Calu3 (cell line): ENCODE data around the gene ERC2. TPM values are rescaled to one million over a fixed set of nuclear protein-coding genes. Genes with fewer than 3 reads are reported as not detected.

Experiments used
- BruUV-seq: library from RNA; stranded (reverse); fragments of 400-500 nt; replicated peaks from 2 replicates; lab custom pipeline; 2021; lab: Mats Ljungman, UMichigan
- CTCF ChIA-PET: fragments of 300-600 bp; sonication (Branson Sonifier 250); formaldehyde crosslinking; loops from one replicate; lab custom pipeline; 2022; ENCODE audit warnings: antibody characterized with exemption; lab: Charles Lee
- DNase-seq: peaks from one replicate; pipeline ENCODE4 v3.0.0; 2022
- H3K27ac Mint-ChIP-seq: one replicate; pipeline ENCODE4 v1.8.0; 2022; ENCODE audit warnings: mixed read lengths; ENCODE audit not compliant: unreplicated experiment
- H3K27me3 Mint-ChIP-seq: one replicate; pipeline ENCODE4 v1.8.0; 2022; ENCODE audit warnings: mixed read lengths; ENCODE audit not compliant: unreplicated experiment
- H3K36me3 Mint-ChIP-seq: one replicate; pipeline ENCODE4 v1.8.0; 2022; ENCODE audit warnings: mild to moderate bottlenecking, moderate library complexity, mixed read lengths; ENCODE audit not compliant: insufficient read depth, unreplicated experiment
- H3K4me1 Mint-ChIP-seq: one replicate; pipeline ENCODE4 v1.8.0; 2022; ENCODE audit warnings: mild to moderate bottlenecking, low read depth, mixed read lengths; ENCODE audit not compliant: unreplicated experiment
- H3K4me3 Mint-ChIP-seq: one replicate; pipeline ENCODE4 v1.8.0; 2022; ENCODE audit warnings: mild to moderate bottlenecking, low read depth, moderate library complexity, mixed read lengths; ENCODE audit not compliant: unreplicated experiment
- H3K9me3 Mint-ChIP-seq: one replicate; pipeline ENCODE4 v1.8.0; 2022; ENCODE audit warnings: low read depth, mixed read lengths; ENCODE audit not compliant: unreplicated experiment
- intact Hi-C: fragments of 100-400 bp; cut with micrococcal nuclease; formaldehyde crosslinking; loops from one replicate; pipeline ENCODE4 v1.10.0; 2022; ENCODE audit not compliant: unreplicated experiment
- total RNA-seq: library from RNA; stranded (reverse); gene quantifications from 2 replicates; pipeline ENCODE4 v1.2.3, GENCODE V29; 2022
- TF ChIP-seq, protein P1 (sequence below): fragments of 200-600 bp; IDR thresholded peaks from one replicate; pipeline ENCODE4 v1.8.0; 2022; ENCODE audit warnings: antibody characterized with exemption; ENCODE audit not compliant: unreplicated experiment

Gene ERC2
- total RNA-seq, 1 experiment from 2014 or later: 0.73 TPM

GRCh38 chr3:55929154-55929869 lies 539.0 kb downstream of the ERC2 start:
- CTCF ChIA-PET: no interaction called here
- Mint-ChIP-seq H3K4me1 (no peaks in the 10 kb centered on the region), H3K9me3 (peaks cover 11% of the 10 kb centered on the region), H3K27ac (no peak overlapping the region), H3K4me3 (no peak overlapping the region), H3K36me3 (no peaks in the 10 kb centered on the region), H3K27me3 (no peaks in the 10 kb centered on the region)
- TF ChIP-seq, protein P1, sequence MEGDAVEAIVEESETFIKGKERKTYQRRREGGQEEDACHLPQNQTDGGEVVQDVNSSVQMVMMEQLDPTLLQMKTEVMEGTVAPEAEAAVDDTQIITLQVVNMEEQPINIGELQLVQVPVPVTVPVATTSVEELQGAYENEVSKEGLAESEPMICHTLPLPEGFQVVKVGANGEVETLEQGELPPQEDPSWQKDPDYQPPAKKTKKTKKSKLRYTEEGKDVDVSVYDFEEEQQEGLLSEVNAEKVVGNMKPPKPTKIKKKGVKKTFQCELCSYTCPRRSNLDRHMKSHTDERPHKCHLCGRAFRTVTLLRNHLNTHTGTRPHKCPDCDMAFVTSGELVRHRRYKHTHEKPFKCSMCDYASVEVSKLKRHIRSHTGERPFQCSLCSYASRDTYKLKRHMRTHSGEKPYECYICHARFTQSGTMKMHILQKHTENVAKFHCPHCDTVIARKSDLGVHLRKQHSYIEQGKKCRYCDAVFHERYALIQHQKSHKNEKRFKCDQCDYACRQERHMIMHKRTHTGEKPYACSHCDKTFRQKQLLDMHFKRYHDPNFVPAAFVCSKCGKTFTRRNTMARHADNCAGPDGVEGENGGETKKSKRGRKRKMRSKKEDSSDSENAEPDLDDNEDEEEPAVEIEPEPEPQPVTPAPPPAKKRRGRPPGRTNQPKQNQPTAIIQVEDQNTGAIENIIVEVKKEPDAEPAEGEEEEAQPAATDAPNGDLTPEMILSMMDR: no peak
- no peak for DNase-seq
- intact Hi-C loops: no loop called here
- no TSS peak for BruUV-seq

DNA sequence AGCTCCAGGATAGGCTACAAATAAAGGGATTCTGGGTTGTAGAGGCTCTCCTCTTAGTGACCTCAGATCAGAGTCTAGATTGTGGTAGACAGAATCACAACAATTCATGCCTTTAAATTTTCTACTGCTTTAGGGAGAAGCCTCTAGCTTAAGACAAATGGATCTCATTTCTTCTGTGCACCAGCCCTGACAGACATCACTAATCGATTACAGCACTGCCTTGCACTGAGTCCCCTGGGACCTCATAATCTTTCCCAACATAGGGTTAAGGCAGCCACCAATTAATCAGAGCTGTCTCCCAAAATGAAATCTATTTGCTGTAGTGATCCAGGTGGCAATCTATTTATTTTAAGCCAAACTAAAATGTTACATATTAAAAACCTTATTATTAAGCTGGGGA lies 544.6 kb downstream of the ERC2 start:
- no peaks in the 10 kb centered on the region for H3K4me1 Mint-ChIP-seq
- no TSS peak for BruUV-seq
- intact Hi-C loops: no loop called here
- peaks cover 9% of the 10 kb centered on the region for H3K9me3 Mint-ChIP-seq
- no peaks in the 10 kb centered on the region for H3K36me3 Mint-ChIP-seq
- H3K27ac Mint-ChIP-seq: no peak overlapping the region
- CTCF ChIA-PET: no interaction called here
- TF ChIP-seq, protein P1: no peak
- H3K4me3 Mint-ChIP-seq: no peak overlapping the region
- H3K27me3 Mint-ChIP-seq: no peaks in the 10 kb centered on the region
- DNase-seq: no peak

GRCh38 chr3:55923207-55923606 lies 545.1 kb downstream of the ERC2 start:
- CTCF ChIA-PET: no interaction called here
- Mint-ChIP-seq H3K36me3 (no peaks in the 10 kb centered on the region), H3K4me1 (no peaks in the 10 kb centered on the region), H3K9me3 (peaks cover 5% of the 10 kb centered on the region), H3K27me3 (no peaks in the 10 kb centered on the region), H3K27ac (no peak overlapping the region), H3K4me3 (no peak overlapping the region)
- no peak for DNase-seq
- BruUV-seq: no TSS peak
- intact Hi-C loops: no loop called here
- TF ChIP-seq, protein P1: no peak

- Mint-ChIP-seq H3K9me3 (peaks cover 10% of the 10 kb centered on the region), H3K36me3 (no peaks in the 10 kb centered on the region), H3K27me3 (no peaks in the 10 kb centered on the region), H3K4me3 (no peak overlapping the region), H3K4me1 (no peaks in the 10 kb centered on the region), H3K27ac (no peak overlapping the region)
- DNase-seq: no peak
- intact Hi-C loops: no loop called here
- TF ChIP-seq, protein P1: no peak
- CTCF ChIA-PET: no interaction called here
- BruUV-seq: no TSS peak
These were observed 555.4 kb downstream of the ERC2 start for GRCh38 chr3:55912880-55913279.
